ENCODE measurements around the gene ALDH7A1.
"Not testable (repeated sequence)": the region's sequence is repeated elsewhere in the genome, so short reads cannot be mapped to it uniquely, and the experiment has no call there.

Gene ALDH7A1

DNA sequence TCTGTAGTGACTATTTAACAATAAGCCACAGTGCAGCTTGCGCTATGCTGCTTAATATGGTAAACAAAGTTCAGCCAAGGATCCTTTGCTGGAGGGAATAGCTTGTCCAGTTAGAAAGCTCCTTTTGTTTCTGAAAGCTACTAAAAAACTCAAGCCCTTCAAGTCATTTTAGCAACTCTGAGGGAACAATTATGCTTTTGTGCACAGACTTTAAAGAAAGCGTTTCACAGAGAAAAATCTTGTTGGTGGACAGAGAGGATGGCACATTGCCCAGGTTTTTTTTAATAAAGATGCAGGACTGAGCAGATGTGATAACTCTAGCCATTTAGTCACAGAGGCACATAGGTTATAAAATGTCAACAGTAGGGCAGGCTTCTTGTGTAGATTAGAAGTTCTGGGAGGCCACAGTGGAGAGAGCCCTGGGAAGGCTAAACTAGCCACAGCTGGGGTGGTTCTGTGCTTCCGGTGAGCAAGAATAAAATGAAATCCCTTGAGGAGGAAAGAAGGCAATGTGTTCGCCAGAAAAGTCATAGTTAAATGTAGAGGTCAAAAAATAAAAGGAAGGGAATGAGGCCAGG is 63.4 kb downstream of the ALDH7A1 start:
- no peak for DNase-seq

DNA sequence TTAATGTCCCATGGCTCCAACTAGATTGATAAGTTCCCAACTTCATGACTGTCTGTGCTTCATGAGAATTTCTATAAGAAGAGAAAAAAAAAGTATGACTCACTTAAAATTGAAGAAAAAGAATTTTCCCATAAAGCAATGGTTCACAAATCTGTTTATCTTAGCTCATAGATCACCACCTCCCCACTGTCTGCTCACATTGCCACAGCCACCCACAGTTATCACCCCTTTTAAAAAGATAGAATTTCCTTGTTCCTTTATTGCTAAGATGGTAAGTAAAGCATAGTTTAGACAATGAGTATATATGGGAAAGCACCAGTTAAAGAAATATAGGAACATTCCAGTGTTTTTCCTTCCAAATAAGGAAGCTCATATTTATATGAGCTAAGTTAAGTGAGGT is 67.1 kb downstream of the ALDH7A1 start:
- DNase-seq, result no peak

DNA sequence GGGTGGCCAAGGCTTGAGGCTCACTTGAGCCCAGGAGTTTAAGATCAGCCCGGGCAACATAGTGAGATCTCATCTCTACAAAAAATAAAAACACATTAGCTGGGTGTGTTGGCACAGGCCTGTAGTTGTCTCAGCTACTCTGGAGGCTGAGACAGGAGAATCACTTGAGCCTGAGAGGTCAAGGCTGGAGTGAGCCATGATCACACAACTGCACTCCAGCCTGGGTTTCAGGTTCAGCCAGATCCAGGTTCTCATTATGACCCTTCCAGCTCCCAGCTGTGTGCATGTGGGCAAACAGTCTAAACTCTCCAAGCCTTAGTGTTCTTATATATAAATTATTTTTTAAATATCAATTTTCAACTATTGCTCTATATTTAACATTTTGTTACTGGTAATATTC is 67.9 kb downstream of the ALDH7A1 start:
- DNase-seq, result no peak

DNA sequence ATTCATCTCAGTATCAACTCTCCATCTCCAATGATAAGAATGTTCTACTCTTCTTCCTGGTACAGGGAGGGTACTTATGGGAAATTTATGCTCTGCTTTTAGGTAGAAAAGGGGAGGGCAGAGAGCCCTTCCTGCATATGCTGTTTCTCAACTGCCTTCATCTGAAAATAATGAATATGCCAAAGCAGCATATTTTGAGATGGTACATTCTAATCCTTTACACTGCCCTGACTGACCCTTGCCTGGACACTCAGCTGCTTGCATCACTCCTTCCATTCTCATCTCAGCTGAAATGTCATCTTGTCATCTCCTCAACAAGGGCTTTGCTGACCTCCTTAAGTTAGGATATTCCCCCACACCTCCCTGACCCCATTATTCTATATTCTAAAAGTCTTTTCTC is 68.5 kb downstream of the ALDH7A1 start:
- DNase-seq, result no peak

DNA sequence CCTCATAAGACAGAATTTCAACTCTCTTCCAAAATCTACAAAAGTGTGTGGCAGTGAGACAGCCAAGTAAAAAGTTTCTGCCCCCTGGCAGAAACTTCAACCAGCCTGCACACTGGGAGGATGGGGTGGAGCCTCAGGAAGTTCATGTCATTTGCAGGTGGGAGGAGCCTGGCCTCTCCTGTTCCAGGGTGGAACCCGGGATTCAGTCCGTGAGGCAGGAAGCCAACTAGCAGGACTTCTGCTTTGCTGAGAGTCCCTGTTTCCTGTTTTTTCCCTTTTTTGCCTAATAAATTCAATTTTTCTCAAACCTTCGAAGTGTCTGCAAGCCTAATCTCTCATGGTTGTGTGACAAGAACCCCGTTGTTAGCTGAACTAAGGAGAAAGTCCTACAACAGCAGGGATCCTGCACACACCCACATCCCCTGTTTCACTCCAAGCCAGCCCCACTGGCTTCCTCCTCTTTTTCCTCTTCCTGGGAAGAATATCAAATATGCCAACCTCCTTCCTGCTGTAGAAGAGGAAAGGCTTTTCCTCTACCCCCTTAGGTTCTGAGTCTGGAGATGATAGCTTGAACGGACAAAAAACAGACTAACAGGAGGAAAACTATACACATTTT is 69.3 kb downstream of the ALDH7A1 start:
- no peak for DNase-seq

DNA sequence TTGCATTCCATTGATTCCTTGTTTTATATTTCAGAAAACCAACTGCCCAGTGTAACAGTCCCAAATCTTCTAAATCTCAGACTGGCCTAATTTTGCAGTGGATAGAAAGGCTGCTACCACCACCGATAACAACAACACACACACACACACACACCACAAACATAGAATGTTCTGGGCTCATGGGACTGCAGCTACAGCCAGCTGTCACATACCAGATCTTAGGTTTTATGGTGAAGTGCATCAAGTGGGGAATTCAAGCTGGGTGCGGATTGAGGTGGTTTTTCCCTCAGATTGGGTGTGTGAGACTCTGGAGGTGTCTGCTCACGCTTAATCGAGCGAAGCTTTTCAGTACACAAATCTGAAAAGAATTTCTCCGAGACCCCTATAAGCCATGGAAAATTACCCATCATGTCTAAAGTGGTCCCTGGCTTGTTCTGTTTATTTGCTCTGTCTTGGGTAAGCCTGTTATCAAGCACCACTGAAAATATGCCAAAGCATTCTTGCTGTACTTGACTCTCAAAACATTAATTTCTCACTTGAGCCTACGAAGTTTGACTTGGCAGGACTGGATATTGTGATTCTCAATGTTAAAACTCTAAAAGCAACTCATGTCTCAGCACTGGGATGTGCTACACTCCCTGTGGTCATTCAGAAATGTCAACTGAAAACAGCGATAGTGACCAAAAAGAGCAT is 71.1 kb downstream of the ALDH7A1 start:
- DNase-seq, result no peak

DNA sequence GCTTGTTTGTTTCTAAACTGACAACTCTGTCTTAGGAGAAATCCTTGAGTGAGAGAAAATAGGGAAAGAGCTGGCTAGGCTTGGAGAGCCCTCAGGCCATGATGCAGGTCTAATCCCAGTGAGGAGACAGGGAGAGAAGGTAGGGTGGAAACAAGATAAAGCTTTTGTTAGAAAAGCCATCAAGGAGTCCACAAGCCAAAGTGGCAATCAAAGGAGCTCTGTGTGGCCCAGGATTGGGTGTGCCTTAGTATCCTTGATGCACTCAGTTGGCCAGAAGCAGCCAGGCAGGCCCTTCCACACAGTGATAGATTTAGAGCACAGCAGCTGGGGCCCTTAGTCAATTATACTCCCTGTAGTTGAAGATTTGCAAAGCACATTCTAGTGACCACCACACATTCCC is 73.9 kb downstream of the ALDH7A1 start:
- DNase-seq, result no peak

DNA sequence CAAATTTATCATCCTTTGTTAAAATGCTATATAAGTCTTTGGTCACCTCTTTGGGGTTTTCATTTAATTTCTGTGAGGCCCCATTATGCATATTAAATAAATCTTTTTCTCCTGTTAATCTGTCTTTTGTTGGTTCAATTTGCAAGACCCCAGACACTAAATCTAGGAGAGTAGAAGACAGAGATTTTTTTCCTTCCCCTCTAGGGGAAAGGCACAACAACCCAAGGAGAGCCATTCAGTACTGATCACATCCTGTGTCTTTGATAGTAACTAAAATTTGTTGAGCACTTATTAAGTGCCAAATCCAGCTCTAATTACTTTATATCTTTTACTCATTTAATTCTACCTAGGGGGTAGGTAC is 74.4 kb downstream of the ALDH7A1 start:
- DNase-seq, result no peak

DNA sequence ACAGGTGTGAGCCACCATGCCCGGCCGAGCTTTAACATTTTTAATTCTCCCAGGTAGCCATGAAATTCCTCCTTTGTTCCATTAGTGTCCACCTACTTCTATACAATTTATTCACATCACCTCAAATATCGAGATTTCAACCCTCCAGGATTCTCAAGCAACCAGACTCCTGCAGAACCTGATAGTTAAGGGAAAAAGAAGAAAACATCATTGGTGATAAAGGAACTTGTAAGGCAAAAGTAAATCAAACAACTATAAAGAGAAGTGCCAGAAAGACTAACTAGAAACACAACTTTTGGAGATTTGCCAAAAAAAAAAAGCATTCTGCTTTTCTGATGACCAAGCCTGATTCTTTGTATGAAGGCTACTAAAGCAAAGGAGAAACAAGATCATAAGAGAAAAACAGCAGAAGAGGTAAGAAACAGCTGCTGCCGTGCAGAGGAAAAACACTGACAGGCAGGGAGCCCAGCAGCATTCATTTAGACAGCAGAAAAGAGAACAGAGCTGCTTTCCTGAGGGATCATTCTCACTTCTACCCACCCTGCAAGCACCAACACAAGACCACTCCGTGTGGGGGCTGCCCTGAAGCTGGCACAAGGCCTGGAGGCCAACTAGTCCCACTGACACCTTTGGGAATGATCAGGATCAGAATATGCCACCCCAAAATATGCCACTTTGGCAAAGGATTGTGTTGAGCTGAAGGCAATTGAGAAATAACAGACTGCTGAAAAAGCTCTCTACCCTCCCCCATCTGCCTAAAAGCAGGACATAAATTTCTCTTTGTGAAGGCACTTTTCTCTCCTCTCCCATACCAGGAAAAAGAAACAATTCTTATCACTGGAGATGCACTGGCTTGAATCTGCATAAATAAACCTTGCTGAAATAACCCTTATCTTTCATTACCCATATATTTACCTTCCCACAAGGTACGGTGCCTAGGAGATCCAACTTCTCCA is 75.1 kb downstream of the ALDH7A1 start:
- DNase-seq, result no peak

DNA sequence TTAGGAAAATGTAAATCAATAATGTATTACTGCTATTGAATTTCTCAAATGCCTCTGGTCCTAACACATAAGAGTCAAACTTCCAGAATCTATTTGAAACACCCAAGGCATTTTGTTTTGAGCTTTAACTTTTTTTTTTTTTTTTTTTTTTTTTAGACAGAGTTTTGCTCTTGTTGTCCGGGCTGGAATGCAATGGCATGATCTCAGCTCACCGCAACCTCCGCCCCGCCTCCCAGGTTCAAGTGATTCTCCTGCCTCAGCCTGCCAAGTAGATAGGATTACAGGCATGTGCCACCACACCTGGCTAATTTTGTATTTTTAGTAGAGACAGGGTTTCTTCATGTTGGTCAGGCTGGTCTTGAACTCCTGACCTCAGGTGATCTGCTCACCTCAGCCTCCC is 75.8 kb downstream of the ALDH7A1 start:
- DNase-seq, result not testable (repeated sequence)

DNA sequence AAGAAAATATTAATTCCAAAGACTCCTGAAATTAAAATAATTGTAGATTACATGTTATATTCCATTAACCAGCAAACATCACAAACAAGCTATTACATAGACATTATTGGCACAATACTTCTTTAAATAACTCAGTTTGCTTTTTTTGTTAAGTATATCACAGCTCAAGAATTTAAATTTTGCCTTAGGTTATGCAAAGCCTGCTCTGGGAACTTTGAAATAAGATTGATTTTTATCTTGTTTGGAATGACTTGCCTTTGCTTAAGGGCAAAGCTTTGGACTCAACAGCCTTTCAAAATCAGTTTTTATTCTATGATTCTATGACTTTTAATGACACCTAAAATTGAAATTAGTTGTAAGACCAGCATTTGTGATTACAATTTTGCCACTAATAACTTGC is 78.2 kb downstream of the ALDH7A1 start:
- DNase-seq, result no peak

DNA sequence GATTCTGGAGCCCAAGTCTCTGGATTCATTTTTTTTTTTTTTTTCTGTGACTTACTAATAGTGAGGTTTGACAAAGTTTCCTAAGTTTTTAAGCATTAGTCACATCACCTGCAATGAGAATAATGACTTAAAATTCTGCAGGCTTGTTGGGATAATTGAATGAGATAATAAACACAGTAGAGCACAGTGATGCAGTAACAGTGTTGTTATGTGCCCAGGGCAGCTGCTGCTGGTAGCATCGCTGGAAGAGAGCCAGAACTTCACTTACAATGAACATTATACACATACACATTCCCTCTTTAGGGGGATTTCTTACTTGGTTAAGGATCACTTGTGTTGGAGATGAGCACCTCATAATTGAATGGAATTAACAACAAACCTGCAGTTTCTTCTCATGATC is 78.9 kb downstream of the ALDH7A1 start:
- DNase-seq, result no peak

DNA sequence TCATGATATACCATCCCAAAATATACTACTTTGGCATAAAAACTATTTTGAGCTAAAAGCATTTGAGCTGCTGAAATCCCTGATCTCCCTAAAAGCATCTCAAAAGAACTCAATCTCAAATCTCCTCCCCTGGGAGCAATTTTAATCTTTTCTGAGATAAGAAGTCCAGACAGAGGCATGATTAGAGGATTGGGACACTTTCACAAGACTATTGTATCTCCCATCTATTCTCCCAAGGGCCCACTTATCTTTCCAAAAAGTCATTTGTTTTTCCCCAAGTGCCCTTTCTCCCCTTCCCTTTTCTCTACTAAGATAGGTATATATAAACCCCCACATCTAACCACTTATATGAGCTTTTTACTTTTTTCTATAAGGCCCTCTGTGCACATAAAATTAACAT is 79.7 kb downstream of the ALDH7A1 start:
- no peak for DNase-seq

DNA sequence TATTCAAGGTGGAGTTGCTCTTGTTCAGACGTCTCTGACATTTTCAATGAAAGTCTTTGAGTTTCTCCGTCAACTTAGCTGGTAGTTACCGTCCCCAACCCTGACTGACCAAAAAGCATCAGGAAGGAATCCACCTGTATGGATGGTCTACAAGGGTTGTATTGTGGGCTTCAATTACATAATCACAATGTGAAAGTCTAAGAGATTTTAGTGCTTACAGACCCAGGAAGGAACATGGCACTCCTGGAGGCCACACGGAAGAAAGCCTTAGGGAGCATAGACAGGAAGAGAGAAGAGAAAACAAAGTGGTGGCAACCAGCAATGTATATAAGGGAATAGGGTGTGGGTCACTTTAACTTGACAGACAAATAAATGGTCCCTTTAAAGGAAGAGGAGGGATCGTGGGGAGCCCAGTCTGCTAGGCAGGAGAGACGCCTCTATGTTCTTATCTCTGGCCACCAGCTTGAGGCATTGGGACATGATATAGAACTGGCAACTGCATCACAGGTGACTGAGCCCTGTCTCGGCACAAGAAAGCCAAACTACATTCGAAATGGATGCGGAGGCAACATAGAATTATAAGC is 80.4 kb downstream of the ALDH7A1 start:
- no peak for DNase-seq

DNA sequence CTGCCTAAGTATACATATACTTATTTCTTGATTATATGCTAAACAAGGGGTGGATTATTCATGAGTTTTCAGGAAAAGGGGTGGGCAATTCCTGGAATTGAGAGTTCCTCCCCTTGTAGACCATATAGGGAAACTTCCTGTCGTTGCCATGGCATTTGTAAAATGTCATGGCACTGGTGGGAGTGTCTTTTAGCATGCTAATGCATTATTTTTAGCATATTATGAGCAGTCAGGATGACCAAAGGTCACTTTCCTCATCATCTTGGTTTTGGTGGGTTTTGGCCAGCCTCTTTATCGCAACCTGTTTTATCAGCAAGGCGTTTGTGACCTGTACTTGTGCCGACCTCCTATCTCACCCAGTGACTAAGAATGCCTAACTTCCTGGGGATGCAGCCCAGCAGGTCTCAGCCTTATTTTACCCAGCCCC is 80.9 kb downstream of the ALDH7A1 start:
- DNase-seq, result no peak

DNA sequence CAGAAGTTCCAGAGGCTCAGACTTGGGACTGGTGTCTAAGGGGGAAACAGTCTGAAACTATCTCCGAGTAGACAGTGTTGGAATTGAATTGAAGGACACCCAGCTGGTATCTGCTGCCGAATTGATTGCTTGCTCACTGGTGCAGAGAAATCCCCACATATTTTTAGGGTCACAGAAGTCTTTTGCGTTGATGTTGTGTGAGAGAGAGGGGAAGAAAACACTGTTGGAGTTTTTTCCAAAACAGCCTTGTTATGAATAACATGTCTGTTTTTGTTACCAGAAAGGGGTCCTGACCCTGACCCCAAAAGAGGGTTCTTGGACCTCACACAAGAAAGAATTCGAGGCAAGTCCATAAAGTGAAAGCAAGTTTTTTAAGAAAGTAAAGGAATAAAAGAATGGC is 81.3 kb downstream of the ALDH7A1 start:
- no peak for DNase-seq

DNA sequence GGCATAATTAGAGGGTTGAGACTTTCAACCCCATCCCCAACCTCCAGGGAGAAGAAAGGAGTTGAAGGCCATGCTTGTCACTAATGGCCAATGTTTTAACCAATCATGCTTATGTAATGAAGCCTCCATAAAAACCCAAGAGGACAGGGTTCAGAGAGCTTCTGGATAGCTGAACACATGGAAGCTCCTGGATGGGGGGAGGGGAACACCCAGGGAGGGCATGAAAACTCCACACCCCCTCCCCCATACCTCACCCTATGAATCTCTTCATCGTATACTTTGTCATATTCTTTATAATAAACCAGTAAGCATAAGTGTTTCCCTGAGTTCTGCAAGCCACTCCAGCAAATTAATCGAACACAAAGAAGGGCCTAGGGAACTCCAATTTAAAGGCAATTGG is 81.7 kb downstream of the ALDH7A1 start:
- no peak for DNase-seq

DNA sequence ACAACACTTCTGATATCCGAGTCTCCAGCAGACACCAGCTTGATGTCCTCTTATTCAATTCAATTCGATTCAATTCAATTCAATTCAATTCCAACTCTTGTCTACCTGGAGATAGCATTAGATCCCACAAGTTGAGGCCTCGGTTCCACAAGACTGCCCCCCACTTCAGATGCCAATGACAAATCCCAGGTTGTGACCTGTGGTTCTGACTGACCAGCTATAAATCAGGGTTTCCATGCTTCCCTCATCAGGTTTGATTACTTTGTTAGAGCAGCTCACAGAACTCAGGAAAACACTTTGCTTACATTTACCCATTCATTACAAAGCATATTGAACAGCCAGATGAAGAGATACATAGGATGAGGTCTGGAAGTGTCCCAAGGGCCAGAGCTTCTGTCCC is 82.6 kb downstream of the ALDH7A1 start:
- DNase-seq, result no peak

DNA sequence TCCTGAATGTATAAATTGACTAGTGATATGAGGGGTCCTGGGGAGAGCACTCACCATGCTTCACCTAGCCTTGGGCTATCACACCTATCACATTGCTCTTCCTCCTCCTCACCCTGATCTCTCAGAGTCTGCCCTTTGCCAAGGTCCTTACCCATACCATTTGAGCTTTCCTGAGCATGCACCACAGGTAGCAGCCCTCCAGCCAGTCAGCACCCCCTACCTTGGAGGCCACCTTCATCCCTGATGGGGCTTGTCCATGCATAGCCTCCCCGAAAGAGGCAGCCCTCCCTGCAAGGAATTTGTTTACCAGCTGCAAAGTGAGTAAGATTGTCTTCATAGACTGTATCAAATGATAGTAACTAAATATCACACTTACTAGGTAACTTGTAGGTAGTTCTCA is 83.1 kb downstream of the ALDH7A1 start:
- DNase-seq, result no peak

DNA sequence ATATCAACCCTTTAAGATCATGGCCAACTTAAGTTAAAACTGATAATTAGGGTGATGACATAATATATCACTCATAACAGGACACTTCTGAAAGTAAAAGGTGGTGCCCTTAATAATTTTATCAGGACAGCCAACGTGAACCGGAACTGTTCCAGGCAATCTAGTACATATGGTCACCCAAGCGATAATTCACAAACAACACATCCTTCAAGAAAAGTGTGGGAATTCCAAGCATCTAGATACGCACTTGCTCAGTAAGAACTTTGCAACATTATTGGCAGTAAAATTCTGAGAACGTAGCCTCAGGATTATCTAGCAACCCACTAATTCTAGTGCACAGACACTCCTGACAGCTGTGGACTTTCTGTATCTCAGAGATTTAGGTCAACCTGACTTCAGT is 85.7 kb downstream of the ALDH7A1 start:
- DNase-seq, result no peak

DNA sequence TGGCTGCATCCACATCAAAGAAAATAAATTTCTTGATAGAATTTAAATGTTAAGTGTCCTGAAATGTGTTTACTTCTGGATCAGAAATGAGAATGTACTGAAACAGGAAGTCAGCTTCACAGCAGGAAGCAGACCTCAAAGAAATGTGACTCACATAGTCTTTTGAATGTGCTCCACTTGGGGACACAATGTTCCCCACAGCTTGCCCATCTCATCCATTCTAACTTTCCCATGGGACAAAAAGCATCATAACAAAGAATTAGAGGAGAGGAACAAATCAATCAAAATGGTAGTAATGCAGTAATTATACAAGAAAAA is 86.1 kb downstream of the ALDH7A1 start:
- DNase-seq, result no peak

DNA sequence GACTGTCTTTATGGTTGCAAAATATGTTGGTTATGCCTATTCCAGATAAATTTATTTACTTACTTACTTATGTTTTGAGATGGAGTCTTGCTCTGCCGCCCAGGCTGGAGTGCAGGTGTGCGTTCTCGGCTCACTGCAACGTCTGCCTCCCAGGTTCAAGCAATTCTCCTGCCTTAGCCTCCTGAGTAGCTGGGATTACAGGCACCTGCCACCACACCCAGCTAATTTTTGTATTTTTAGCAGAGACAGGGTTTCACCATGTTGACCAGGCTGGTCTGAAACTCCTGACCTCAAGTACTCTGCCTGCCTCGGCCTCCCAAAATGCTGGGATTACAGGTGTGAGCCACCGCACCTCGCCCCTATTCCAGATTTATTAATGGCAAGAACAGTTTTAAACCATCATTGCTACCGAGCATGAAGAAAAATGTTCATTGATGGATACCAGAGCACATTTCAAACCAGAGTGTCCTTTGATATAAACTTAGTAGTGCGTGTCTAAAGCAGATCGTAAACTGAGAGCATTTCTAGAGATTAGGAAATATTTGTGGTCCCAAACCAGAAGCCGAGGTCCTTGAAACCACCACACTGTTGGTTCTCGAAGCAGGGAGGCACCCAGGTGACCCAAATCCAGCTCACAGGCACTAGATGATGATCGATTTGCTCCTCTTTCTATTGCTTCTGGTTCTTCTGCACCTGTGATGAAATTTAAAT is 86.6 kb downstream of the ALDH7A1 start:
- no peak for DNase-seq

DNA sequence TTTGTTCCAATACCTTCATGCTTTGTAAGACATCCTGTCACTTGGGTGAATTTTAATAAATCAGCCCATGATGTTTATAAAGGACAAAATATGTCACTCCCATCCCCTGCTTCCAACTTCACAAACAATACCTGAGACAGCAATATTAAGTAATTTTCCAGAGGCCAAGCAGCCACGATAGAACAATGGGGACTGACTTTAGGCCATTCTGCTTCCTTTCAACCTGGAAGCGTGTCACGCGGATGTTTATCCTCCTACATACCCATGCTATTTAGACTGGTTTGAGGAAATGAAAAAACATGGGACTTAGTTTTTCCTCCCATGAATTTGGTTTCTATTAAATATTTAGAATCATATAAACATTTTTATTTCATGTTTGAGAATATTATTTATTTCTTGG is 88.9 kb downstream of the ALDH7A1 start:
- DNase-seq, result no peak
